Ascending aorta (tissue), 2 donors: Measurements from ENCODE around the gene CACNB1. TPM values are rescaled to one million over a fixed set of nuclear protein-coding genes. Genes with fewer than 3 reads are reported as not detected.

Experiments
- DNase-seq, 2 donors: peaks; one replicate each; pipeline ENCODE4 v3.0.0-alpha.2; 2019; ENCODE audit warnings: low spot score in 2 of 2
- H3K27ac ChIP-seq, 2 donors: fragments of 200-600 bp; sonication (generic); one replicate each; pipeline ENCODE4 v1.5.1; 2016 to 2017; ENCODE audit warnings: mild to moderate bottlenecking in 1 of 2
- H3K27me3 ChIP-seq: fragments of 200-600 bp; sonication (generic); one replicate; pipeline ENCODE4 v1.5.1; 2017
- H3K36me3 ChIP-seq, 2 donors: fragments of 200-600 bp; sonication (generic); one replicate each; pipeline ENCODE4 v1.5.1; 2016
- H3K4me1 ChIP-seq, 2 donors: fragments of 200-600 bp; sonication (generic); one replicate each; pipeline ENCODE4 v1.5.1; 2016 to 2017; ENCODE audit warnings: mild to moderate bottlenecking in 1 of 2
- H3K4me3 ChIP-seq, 2 donors: fragments of 200-600 bp; sonication (generic); one replicate each; pipeline ENCODE4 v1.5.1; 2016 to 2017; ENCODE audit warnings: mild to moderate bottlenecking in 1 of 2
- H3K9me3 ChIP-seq, 2 donors: fragments of 200-600 bp; sonication (generic); one replicate each; pipeline ENCODE4 v1.5.1; 2016
- intact Hi-C: fragments of 100-400 bp; cut with DNase I; formaldehyde crosslinking; loops from one replicate; pipeline ENCODE4 v1.15.1; 2023
- total RNA-seq: library from RNA; depleted of rRNA; stranded (reverse); fragments of >200 nt; gene quantifications from one replicate; pipeline ENCODE4 v1.1.0, GENCODE V29; 2016
- TF ChIP-seq, protein P1 (sequence below), 3 experiments: fragments of 200-600 bp in 2 of 3; fragments of 450-650 bp in 1 of 3; sonication (generic) in 2 of 3; IDR thresholded peaks; one replicate each; pipeline ENCODE4 v1.5.1; 2016 to 2019; ENCODE audit warnings: antibody characterized with exemption in 3 of 3, mild to moderate bottlenecking in 1 of 3, moderate library complexity in 1 of 3

CACNB1 gene
- total RNA-seq, 1 donor from 2014 or later: 9.6 TPM

DNA sequence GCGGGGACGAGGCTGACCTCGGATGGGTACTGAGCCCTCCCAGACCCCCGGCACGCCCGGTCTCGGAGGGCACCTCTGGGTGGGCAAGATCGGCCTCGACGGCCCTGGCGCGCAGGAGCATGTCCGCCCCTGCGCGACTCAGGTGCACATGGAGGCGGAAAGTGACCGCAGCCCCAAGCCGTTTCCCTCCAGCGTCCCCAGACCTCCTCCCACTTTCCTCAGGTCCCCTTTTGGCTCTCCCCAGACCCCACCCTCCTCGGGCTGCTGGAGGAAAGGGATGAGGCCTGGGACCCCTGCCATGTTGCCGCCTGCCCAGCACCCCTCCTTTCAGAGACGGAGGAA is 12.6 kb upstream of the CACNB1 start:
- peaks cover 16 to 30% of the 10 kb centered on the region in 2 donors for H3K4me1 ChIP-seq
- no peaks in the 10 kb centered on the region for H3K9me3 ChIP-seq
- TF ChIP-seq, protein P1, sequence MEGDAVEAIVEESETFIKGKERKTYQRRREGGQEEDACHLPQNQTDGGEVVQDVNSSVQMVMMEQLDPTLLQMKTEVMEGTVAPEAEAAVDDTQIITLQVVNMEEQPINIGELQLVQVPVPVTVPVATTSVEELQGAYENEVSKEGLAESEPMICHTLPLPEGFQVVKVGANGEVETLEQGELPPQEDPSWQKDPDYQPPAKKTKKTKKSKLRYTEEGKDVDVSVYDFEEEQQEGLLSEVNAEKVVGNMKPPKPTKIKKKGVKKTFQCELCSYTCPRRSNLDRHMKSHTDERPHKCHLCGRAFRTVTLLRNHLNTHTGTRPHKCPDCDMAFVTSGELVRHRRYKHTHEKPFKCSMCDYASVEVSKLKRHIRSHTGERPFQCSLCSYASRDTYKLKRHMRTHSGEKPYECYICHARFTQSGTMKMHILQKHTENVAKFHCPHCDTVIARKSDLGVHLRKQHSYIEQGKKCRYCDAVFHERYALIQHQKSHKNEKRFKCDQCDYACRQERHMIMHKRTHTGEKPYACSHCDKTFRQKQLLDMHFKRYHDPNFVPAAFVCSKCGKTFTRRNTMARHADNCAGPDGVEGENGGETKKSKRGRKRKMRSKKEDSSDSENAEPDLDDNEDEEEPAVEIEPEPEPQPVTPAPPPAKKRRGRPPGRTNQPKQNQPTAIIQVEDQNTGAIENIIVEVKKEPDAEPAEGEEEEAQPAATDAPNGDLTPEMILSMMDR (IDR thresholded peaks at IDR 0.05): no peak
- peak overlapping the region; percentile 82 to 94 for H3K27ac ChIP-seq
- DNase-seq: no peak
- peaks cover 2% of the 10 kb centered on the region in 2 donors for H3K36me3 ChIP-seq
- peak overlapping the region; percentile 32 to 68 for H3K4me3 ChIP-seq
- intact Hi-C loops: no loop called here
- H3K27me3 ChIP-seq: no peaks in the 10 kb centered on the region

DNA sequence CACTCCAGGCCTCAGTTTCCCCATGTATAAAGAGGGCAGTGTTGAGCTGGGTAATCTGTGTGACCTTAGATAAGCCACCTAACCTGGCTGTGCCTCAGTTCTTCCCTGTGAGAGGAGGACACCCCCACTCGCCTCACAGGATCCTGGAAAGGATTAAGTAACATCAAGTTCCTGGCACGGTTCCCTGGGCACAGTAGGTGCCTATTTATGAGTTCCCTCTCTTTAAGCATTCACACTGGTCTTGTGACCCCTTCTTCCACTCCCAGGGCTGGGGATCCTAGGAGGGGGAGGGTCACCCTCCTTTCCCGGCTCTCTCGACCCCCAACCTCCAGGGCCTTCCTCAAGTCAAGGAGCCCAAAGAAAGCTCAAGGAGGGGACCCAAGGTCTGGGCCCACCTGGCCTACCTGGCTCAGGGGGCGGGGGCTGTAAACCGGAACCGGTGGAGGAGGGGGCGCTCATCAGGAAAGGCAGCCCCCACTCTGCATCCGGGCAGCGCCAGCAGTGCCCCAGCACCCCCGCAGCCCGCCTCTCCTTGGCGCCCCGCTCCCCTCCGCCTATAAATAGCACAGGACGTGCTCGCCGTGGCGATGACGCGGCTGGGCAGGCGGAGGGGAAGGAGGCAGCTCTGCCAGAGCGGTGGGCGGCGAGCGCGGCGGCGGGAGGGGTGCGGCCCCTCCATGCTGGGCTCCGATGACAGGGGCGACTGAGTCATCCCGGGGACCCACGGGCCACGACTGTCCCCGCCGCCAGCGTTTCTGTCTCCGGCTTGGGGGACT is 12.0 kb upstream of the CACNB1 start:
- intact Hi-C loops: loop anchor here (1.0 to 2.0 kb wide), 2 partner anchors 9 to 15 kb away; partner anchors contain the start of genes RPL19 and STAC2
- TF ChIP-seq, protein P1 (IDR thresholded peaks at IDR 0.05): no peak

DNA sequence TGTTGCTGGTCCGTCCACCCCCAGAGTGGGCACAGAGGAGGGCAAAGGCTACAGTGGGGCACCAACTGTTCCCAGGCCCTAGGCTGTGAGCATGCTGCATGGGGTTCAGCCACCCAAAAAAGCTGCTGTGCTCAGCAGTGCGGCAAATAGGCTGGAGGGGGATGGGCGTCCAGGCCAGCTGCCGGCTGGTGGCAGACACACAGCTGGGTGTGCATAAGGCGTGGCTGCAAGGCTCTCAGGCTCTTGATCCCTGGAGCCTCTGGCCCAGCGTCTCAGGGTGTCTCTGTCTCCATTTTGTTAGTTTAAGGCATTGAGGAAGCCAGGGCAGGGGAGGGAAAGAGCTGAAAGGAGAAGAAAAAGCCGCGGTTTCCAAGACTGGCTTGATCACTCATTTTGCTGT is 11.4 kb upstream of the CACNB1 start:
- H3K27me3 ChIP-seq: no peaks in the 10 kb centered on the region
- DNase-seq: no peak
- no peaks in the 10 kb centered on the region for H3K9me3 ChIP-seq
- H3K27ac ChIP-seq: peak overlapping the region; percentile 82 to 94
- peaks cover 14% of the 10 kb centered on the region in 2 donors for H3K36me3 ChIP-seq
- intact Hi-C loops: loop anchor here (1.0 to 2.0 kb wide), 2 partner anchors 9 to 16 kb away; partner anchors contain the start of genes RPL19 and STAC2
- TF ChIP-seq, protein P1 (IDR thresholded peaks at IDR 0.05): no peak
- H3K4me1 ChIP-seq: peaks cover 16 to 30% of the 10 kb centered on the region in 2 donors
- H3K4me3 ChIP-seq: peak overlapping the region in 1 of 2 donors; percentile 68

More for the DNA sequence above, 12.0 kb upstream of the CACNB1 start:
- peak overlapping the region; percentile 82 to 94 for H3K27ac ChIP-seq
- H3K36me3 ChIP-seq: peaks cover 8% of the 10 kb centered on the region in 2 donors
- H3K4me1 ChIP-seq: peaks cover 16 to 30% of the 10 kb centered on the region in 2 donors
- no peaks in the 10 kb centered on the region for H3K9me3 ChIP-seq
- no peaks in the 10 kb centered on the region for H3K27me3 ChIP-seq
- DNase-seq: peak; percentile 79 to 94
- H3K4me3 ChIP-seq: peak overlapping the region; percentile 32 to 68

DNA sequence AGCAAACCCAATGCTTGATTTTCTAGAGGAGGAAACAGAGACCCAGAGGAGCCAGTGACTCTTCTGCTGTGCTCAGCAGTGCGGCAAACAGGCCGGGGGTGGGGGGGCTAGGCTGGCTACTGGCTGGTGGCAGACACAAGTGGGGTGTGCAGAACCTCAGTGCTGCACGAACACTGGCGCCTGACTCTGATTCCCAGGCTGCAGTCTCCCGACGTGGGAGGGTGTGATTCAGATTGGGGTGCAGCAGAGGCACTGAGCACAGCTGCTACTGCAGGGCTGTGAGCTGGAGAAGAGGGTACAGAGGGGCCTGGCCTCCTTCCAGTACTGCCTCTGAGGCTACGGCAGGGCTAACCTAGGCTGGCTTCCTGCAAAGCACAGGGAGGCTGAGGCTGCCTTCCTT is 10.7 kb upstream of the CACNB1 start:
- Histone ChIP-seq H3K9me3 (no peaks in the 10 kb centered on the region), H3K4me3 (no peak overlapping the region), H3K27ac (peak overlapping the region in 1 of 2 donors; percentile 94), H3K4me1 (peaks cover 16 to 30% of the 10 kb centered on the region in 2 donors), H3K36me3 (peaks cover 21 to 22% of the 10 kb centered on the region in 2 donors), H3K27me3 (no peaks in the 10 kb centered on the region)
- TF ChIP-seq, protein P1 (IDR thresholded peaks at IDR 0.05): no peak
- no peak for DNase-seq
- intact Hi-C loops: loop anchor here (2.0 kb wide), 1 partner anchor 17 kb away; the partner anchor contains the start of gene STAC2

DNA sequence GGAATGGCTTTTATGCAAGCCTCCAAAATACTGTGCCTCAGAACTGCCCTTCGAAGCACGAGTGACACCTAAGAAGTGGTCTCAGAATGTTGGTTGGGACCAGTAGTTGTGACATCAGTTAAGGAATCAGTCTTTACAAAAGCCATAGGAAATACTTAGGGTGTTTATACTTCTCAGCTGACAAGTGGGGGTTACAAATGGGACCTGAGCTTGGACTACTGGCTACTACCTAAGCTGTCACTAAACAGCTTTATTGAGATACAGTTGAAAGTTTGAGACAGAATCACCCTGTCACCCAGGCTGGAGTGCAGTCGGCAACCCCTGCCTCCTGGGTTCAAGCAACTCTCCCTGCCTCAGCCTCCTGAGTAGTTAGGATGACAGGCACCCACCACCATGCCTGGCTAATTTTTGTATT is 7.7 kb upstream of the CACNB1 start:
- H3K4me3 ChIP-seq: no peak overlapping the region
- intact Hi-C loops: no loop called here
- no peaks in the 10 kb centered on the region for H3K27me3 ChIP-seq
- no peaks in the 10 kb centered on the region for H3K9me3 ChIP-seq
- peaks cover 40 to 44% of the 10 kb centered on the region in 2 donors for H3K36me3 ChIP-seq
- no peak overlapping the region for H3K27ac ChIP-seq
- H3K4me1 ChIP-seq: peaks cover 26 to 38% of the 10 kb centered on the region in 2 donors
- DNase-seq: no peak
- TF ChIP-seq, protein P1 (IDR thresholded peaks at IDR 0.05): no peak
